SK-N-MC (cell line): ENCODE results near the gene LIN52.

Experiments used
- DNase-seq: peaks from one replicate; pipeline ENCODE4 v3.0.0-alpha.2; 2011; ENCODE audit warnings: low read depth, low spot score
- H3K27ac ChIP-seq: fragments of 200-600 bp; sonication (generic); 2 replicates; pipeline ENCODE4 v1.5.1; 2016; ENCODE audit warnings: mixed run types
- H3K36me3 ChIP-seq: fragments of 200-600 bp; sonication (generic); 2 replicates; pipeline ENCODE4 v1.6.1; 2017; ENCODE audit warnings: antibody characterized with exemption, low read length, mixed read lengths; ENCODE audit not compliant: insufficient read depth
- H3K4me3 ChIP-seq: fragments of 200-600 bp; sonication (generic); 2 replicates; pipeline ENCODE4 v1.5.1; 2016
- H3K9ac ChIP-seq: fragments of 200-600 bp; sonication (generic); 2 replicates; pipeline ENCODE4 v1.8.0; 2017; ENCODE audit warnings: mixed run types, mixed read lengths; ENCODE audit not compliant: insufficient read length
- H3K9me3 ChIP-seq: fragments of 200-600 bp; sonication (generic); 2 replicates; pipeline ENCODE4 v1.6.1; 2017; ENCODE audit warnings: low read depth, mild to moderate bottlenecking, antibody characterized with exemption, low read length, moderate library complexity, mixed read lengths
- EZH2 ChIP-seq: fragments of 200-600 bp; sonication (generic); IDR thresholded peaks from one replicate; pipeline ENCODE4 v1.6.1; 2017; ENCODE audit warnings: antibody characterized with exemption
- FOXP2 ChIP-seq: optimal IDR thresholded peaks from 2 replicates; pipeline ENCODE3; 2011; ENCODE audit warnings: mild to moderate bottlenecking, moderate library complexity; ENCODE audit not compliant: insufficient read depth; ENCODE audit errors: extremely low read length, control extremely low read depth
- POLR2AphosphoS5 ChIP-seq: IDR thresholded peaks from 2 replicates; pipeline ENCODE4 v1.6.1; 2012; ENCODE audit warnings: mild to moderate bottlenecking, low read depth, low read length, borderline replicate concordance

LIN52 gene

GRCh38 chr14:74064426-74064825 lies 20.3 kb upstream of the LIN52 start:
- Histone ChIP-seq H3K4me3 (no peak overlapping the region), H3K9ac (no peak overlapping the region), H3K9me3 (no peaks in the 10 kb centered on the region), H3K36me3 (no peaks in the 10 kb centered on the region), H3K27ac (no peak overlapping the region)
- DNase-seq, result no peak
- no peak for TF ChIP-seq POLR2AphosphoS5
- no peak for TF ChIP-seq FOXP2
- TF ChIP-seq EZH2, result no peak

- Histone ChIP-seq H3K9ac (no peak overlapping the region), H3K4me3 (no peak overlapping the region), H3K9me3 (no peaks in the 10 kb centered on the region), H3K36me3 (no peaks in the 10 kb centered on the region), H3K27ac (no peak overlapping the region)
- DNase-seq, result no peak
- TF ChIP-seq EZH2 (no peak), POLR2AphosphoS5 (no peak), FOXP2 (no peak)
Measured at GRCh38 chr14:74064883-74065282, 19.9 kb upstream of the LIN52 start.

DNA sequence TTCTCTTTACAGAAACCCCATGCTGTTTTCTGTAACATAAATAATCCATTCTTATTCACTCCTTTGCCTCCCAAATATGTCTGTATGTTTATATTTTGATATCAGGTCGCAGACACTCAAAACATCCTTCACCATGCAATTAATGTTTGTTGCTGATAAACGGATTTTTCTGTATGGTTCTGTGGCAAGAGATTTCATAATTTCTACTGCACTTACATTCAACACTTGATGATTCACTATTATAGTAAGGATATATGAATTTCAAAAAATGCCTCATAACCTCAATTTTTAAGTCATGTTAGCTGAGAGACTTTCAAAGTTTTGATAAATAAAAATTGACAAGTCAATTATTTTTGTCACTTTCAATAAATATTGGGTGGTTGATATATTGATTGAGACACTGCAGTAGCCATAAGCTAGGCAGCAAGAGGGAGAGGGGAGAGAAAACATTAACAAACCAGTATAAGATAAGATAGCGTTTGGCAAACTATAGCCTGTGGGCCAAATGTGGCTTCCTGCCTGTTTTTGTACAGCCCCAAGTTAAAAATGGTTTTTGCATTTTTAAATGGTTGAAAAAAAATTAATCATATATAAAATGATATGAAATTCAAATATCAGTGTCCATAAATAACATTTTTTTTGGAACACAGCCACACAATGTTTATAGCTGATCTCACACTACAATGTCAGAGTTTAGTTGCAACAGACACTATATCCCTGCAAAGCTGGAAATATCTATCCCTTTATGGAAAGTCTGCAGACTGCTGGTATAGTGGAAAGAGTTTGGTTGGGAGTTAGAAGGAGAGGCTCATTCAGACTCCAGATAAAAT lies 18.8 kb upstream of the LIN52 start:
- no peak for DNase-seq
- no peak overlapping the region for H3K9ac ChIP-seq
- no peak for TF ChIP-seq POLR2AphosphoS5
- TF ChIP-seq EZH2, result no peak
- no peak for TF ChIP-seq FOXP2

DNA sequence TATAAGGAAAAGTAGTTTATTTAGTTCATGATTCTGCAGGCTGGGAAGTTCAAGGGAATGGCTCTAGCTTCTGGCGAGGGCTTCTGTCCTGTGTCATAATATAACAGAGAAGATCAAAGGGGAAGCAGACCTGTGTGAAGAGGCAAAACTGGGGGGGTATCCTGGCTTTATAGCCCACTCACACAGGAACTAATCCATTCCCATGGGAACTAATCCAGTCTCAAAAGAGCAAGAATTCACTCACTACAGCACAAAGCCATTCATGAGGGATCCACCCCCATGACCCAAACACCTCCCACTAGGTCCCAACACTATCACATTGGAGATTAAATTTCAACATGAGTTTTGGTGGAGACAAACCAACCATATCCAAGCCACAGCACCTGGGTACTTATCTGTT lies 7.4 kb upstream of the LIN52 start:
- no peak for TF ChIP-seq FOXP2
- no peak for TF ChIP-seq POLR2AphosphoS5
- TF ChIP-seq EZH2, result no peak
- no peak overlapping the region for H3K9ac ChIP-seq
- H3K36me3 ChIP-seq, result no peaks in the 10 kb centered on the region
- no peak overlapping the region for H3K4me3 ChIP-seq
- no peak for DNase-seq
- H3K9me3 ChIP-seq, result no peaks in the 10 kb centered on the region
- no peak overlapping the region for H3K27ac ChIP-seq

More for the DNA sequence above, 18.8 kb upstream of the LIN52 start:
- H3K4me3 ChIP-seq, result no peak overlapping the region
- H3K9me3 ChIP-seq, result no peaks in the 10 kb centered on the region
- H3K27ac ChIP-seq, result no peak overlapping the region; the same call in 1 of the 2 replicates
- no peaks in the 10 kb centered on the region for H3K36me3 ChIP-seq

DNA sequence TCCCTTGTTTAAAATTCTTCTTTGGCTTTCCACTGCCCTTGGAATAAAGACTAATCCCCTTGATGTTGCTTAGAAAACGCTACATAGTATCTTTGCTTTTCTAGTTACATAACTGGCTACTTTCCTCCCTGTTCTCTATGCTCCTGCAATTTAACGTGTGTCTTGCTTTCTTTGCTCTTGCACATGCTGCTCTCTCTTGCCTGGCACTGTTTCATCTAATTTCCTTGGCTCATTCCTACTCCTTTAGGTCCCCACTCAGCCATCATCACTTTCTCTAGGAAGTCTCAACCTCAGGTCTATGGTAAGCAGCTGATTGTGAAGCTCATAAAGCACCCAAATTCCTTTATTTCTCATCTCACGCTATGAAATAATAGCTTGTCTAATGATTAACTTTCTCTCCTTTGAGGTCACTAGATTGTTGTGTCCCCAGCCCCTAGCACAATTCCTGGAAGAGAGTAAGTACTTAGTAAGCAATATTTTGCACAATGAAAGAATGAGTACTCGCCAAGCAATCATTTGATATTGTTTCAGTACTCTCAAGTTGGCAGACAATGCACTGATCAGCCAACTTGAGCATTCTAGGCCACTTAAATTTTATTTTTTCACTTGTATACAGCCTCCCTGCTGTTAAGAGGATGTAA lies 3.8 kb upstream of the LIN52 start:
- Histone ChIP-seq H3K27ac (no peak overlapping the region), H3K36me3 (no peaks in the 10 kb centered on the region), H3K4me3 (no peak overlapping the region), H3K9ac (no peak overlapping the region), H3K9me3 (no peaks in the 10 kb centered on the region)
- DNase-seq, result no peak
- TF ChIP-seq EZH2 (no peak), FOXP2 (no peak), POLR2AphosphoS5 (no peak)

DNA sequence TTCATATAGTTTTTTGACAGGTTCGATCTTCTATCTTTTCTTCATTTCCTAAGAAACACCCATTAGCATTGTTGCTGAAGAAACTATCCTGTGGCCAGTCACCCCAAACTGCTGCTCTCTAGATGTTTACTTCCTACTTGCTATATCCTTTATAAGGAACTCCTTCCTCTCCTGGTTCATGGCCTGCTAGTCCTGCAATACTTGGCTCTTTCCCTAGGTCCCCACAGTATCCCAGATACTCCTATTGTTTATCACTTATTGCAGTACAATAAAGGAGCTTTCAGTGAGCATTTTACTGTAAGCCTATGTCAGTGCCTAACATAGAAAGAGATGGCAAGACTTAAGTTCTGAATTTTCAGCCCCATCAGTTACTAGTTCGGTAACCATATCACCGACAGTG lies 3.3 kb upstream of the LIN52 start:
- no peak overlapping the region for H3K9ac ChIP-seq

GRCh38 chr14:74083161-74083560 lies 1.6 kb upstream of the LIN52 start:
- H3K27ac ChIP-seq, result no peak overlapping the region
- no peaks in the 10 kb centered on the region for H3K9me3 ChIP-seq
- H3K4me3 ChIP-seq, result peak overlapping the region; percentile 89; the same call in 1 of the 2 replicates
- no peak for DNase-seq
- no peaks in the 10 kb centered on the region for H3K36me3 ChIP-seq
- TF ChIP-seq EZH2 (no peak), FOXP2 (no peak)
- H3K9ac ChIP-seq, result peak overlapping the region; percentile 77

More for the DNA sequence above, 3.3 kb upstream of the LIN52 start:
- Histone ChIP-seq H3K9me3 (no peaks in the 10 kb centered on the region), H3K27ac (no peak overlapping the region), H3K4me3 (no peak overlapping the region), H3K36me3 (no peaks in the 10 kb centered on the region)
- DNase-seq, result no peak
- TF ChIP-seq POLR2AphosphoS5, result no peak

- no peak for DNase-seq
- Histone ChIP-seq H3K9me3 (no peaks in the 10 kb centered on the region), H3K9ac (peak overlapping the region; percentile 77), H3K4me3 (peak overlapping the region; percentile 89), H3K27ac (no peak overlapping the region), H3K36me3 (no peaks in the 10 kb centered on the region)
- no peak for TF ChIP-seq FOXP2
- no peak for TF ChIP-seq POLR2AphosphoS5
- TF ChIP-seq EZH2, result no peak
Measured at GRCh38 chr14:74083784-74084276, 926 bp upstream of the LIN52 start.
